Measurements from ENCODE around the gene PROC. TPM values are rescaled to one million over a fixed set of nuclear protein-coding genes. Genes with fewer than 3 reads are reported as not detected.

PROC gene
- total RNA-seq, 1 donor from 2014 or later: 0.17 TPM

DNA sequence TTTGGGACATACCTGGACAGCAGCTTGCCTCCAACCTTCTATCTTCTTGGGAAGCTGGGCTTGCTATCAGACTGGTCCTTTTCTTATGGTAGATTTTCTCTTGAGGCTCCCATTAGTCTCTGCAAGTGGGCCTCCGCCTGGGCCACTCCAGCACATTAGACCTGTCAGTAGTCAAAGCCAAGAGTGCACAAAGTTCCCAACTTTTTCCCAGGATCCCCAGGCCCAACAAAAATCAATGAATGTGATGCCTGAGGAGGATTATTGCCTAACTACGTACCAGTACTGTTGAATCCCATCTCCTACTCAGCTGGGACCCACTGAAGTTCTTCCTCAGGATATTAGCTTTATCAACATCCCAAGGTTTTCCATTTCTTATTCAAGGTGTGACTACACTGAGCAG, 51.7 kb downstream of the PROC start:
- DNase-seq (ENCODE audit: low read depth): no peak
- no peak overlapping the region for H3K4me3 ChIP-seq (ENCODE audit: low read depth, low read length)
- TF ChIP-seq, protein P1, sequence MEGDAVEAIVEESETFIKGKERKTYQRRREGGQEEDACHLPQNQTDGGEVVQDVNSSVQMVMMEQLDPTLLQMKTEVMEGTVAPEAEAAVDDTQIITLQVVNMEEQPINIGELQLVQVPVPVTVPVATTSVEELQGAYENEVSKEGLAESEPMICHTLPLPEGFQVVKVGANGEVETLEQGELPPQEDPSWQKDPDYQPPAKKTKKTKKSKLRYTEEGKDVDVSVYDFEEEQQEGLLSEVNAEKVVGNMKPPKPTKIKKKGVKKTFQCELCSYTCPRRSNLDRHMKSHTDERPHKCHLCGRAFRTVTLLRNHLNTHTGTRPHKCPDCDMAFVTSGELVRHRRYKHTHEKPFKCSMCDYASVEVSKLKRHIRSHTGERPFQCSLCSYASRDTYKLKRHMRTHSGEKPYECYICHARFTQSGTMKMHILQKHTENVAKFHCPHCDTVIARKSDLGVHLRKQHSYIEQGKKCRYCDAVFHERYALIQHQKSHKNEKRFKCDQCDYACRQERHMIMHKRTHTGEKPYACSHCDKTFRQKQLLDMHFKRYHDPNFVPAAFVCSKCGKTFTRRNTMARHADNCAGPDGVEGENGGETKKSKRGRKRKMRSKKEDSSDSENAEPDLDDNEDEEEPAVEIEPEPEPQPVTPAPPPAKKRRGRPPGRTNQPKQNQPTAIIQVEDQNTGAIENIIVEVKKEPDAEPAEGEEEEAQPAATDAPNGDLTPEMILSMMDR (conservative IDR thresholded peaks at IDR 0.05; ENCODE audit: low read depth, low read length): no peak

DNA sequence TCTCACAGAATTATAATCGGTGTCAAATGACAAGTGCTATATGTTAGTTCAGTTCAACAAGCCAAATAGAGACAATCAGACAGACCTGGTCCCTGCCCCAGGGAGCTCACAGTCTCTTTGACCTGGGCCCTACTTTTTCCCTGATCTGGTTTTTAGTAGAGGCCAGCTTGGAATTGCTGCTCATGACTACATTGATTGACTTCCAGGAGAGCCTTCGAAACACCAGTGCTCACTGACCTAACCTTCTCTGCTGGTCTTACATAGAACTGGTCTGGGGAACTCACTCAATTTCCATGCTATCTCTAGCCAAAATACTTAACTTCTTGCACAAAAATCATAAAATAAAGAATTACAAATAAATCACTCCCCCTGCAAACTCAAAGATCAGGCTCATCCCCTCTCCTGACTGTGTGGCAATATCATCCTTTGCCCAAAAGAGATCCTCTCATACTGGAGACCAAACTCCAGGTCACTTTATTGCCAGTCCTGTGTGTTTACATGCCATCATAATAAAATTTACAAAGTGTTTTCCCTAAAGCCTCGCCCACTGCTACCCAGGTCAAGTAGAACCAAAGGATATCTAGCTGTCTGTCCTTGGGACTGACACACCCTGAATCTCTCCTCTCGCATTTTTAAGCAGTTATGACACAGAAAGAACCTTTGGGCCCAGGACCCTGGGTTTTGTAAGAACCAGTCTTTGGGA, 53.2 kb downstream of the PROC start:
- no peak for DNase-seq (ENCODE audit: low read depth)
- H3K4me3 ChIP-seq (ENCODE audit: low read depth, low read length): no peak overlapping the region
- TF ChIP-seq, protein P1 (conservative IDR thresholded peaks at IDR 0.05; ENCODE audit: low read depth, low read length): no peak

DNA sequence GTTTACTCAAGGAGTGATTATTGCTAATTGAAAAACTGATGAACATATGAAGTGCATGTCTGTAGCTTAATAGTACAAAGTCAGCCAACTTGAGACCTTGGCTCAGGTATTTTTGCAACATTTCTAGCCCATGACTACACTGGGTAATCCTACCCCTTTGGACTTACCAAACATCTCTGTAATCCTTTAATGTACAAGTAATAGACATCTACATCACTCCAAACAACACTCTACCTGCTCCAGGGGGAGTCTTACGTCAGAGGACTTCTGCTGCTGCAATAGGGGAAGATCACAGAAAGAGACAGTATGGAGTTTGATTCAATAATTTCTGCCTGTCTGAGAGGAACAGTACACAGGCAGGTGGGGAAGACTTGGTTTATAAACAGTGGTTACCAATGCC, 54.0 kb downstream of the PROC start:
- no peak for DNase-seq (ENCODE audit: low read depth)
- TF ChIP-seq, protein P1 (conservative IDR thresholded peaks at IDR 0.05; ENCODE audit: low read depth, low read length): no peak
- H3K4me3 ChIP-seq (ENCODE audit: low read depth, low read length): no peak overlapping the region

DNA sequence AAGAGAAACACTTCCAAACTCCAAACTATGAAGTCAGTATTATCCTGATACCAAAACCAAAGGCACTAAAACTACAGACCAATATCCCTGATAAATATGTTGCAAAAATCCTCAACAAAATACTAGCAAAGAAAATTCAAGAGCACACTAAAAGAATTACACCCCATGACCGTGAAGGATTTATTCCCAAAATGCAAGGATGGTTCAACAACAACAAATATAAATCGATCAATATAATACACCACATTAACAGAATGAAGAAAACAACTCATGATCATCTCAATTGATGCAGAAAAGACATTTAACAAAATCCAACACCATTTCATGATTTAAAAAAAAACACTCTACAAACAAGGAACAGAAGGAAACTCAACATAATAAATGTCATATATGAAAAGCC, 57.6 kb downstream of the PROC start:
- H3K4me3 ChIP-seq (ENCODE audit: low read depth, low read length): no peak overlapping the region
- no peak for DNase-seq (ENCODE audit: low read depth)
- TF ChIP-seq, protein P1 (conservative IDR thresholded peaks at IDR 0.05; ENCODE audit: low read depth, low read length): no peak

Other genes with a start within 250 kb of the PROC start
- gene CYP27C1, start 198.1 kb upstream of the PROC start, total RNA-seq: 0.52 and 2.1 TPM in 2 replicates
- 40.1 TPM in 2 replicates for gene ERCC3, start 124.3 kb upstream of the PROC start, total RNA-seq
- gene MAP3K2, start 30.5 kb upstream of the PROC start, total RNA-seq: 17.6 and 22.4 TPM in 2 replicates
- 50.7 and 77.1 TPM in 2 replicates for gene IWS1, start 108.1 kb downstream of the PROC start, total RNA-seq
- 0.43 TPM in 1 of 2 replicates, not detected in the other for gene MYO7B, start 117.3 kb downstream of the PROC start, total RNA-seq
- gene GPR17, start 227.7 kb downstream of the PROC start, total RNA-seq: not detected in 2 replicates

Data from epithelial cell of proximal tubule (primary cell).